Bronchial epithelial cell (primary cell): ENCODE measurements around the gene ADARB2. TPM values are rescaled to one million over a fixed set of nuclear protein-coding genes. Genes with fewer than 3 reads are reported as not detected.

Experiments used
- DNase-seq: peaks from one replicate; pipeline ENCODE4 v3.0.0-alpha.2; 2010; ENCODE audit warnings: low read depth
- FAIRE-seq: peaks from 2 replicates; lab custom pipeline; 2011; peaks lifted over from hg19 to GRCh38; lab: Jason Lieb, UNC
- H3K27me3 ChIP-seq: 2 replicates; pipeline ENCODE4 v1.5.1; 2011; ENCODE audit warnings: low read length; ENCODE audit not compliant: control insufficient read depth, insufficient read depth
- H3K36me3 ChIP-seq: 2 replicates; pipeline ENCODE4 v1.5.1; 2011; ENCODE audit warnings: low read length; ENCODE audit not compliant: control insufficient read depth, insufficient read depth
- H3K4me3 ChIP-seq: 2 replicates; pipeline ENCODE4 v1.5.1; 2011; ENCODE audit warnings: mild to moderate bottlenecking, low read depth, low read length, control low read depth
- CTCF ChIP-seq: IDR thresholded peaks from 2 replicates; pipeline ENCODE4 v1.5.1; 2011; ENCODE audit warnings: mild to moderate bottlenecking, moderate library complexity, low read length, control low read depth, inconsistent platforms; ENCODE audit not compliant: insufficient read depth, severe bottlenecking
- total RNA-seq: library from RNA; depleted of rRNA; stranded (reverse); fragments of >200 nt; gene quantifications from 2 replicates; pipeline ENCODE4 v1.2.1, GENCODE V29; 2014

Gene ADARB2
- total RNA-seq, 1 donor from 2014 or later: not detected

GRCh38 chr10:1605121-1605520 is 132.2 kb downstream of the ADARB2 start:
- DNase-seq (no peak), FAIRE-seq (no peak)
- Histone ChIP-seq H3K4me3 (no peak overlapping the region), H3K27me3 (no peaks in the 10 kb centered on the region), H3K36me3 (no peaks in the 10 kb centered on the region)
- no peak for TF ChIP-seq CTCF

- no peaks in the 10 kb centered on the region for H3K36me3 ChIP-seq
- TF ChIP-seq CTCF: no peak
- H3K27me3 ChIP-seq: no peaks in the 10 kb centered on the region
- no peak overlapping the region for H3K4me3 ChIP-seq
- no peak for FAIRE-seq
- DNase-seq: no peak
Measured at GRCh38 chr10:1604246-1604645, 133.1 kb downstream of the ADARB2 start.

- no peaks in the 10 kb centered on the region for H3K36me3 ChIP-seq
- TF ChIP-seq CTCF: no peak
- no peaks in the 10 kb centered on the region for H3K27me3 ChIP-seq
- FAIRE-seq (no peak), DNase-seq (no peak)
- no peak overlapping the region for H3K4me3 ChIP-seq
Measured at GRCh38 chr10:1603181-1603580, 134.1 kb downstream of the ADARB2 start.

GRCh38 chr10:1602037-1602484 is 135.3 kb downstream of the ADARB2 start:
- Histone ChIP-seq H3K27me3 (no peaks in the 10 kb centered on the region), H3K4me3 (no peak overlapping the region), H3K36me3 (no peaks in the 10 kb centered on the region)
- FAIRE-seq (no peak), DNase-seq (no peak)
- no peak for TF ChIP-seq CTCF

GRCh38 chr10:1601406-1601805 is 135.9 kb downstream of the ADARB2 start:
- DNase-seq: peak; percentile 30
- H3K4me3 ChIP-seq: no peak overlapping the region
- no peak for FAIRE-seq
- TF ChIP-seq CTCF: no peak
- H3K36me3 ChIP-seq: no peaks in the 10 kb centered on the region
- H3K27me3 ChIP-seq: no peaks in the 10 kb centered on the region

GRCh38 chr10:1600861-1601260 is 136.5 kb downstream of the ADARB2 start:
- TF ChIP-seq CTCF: no peak
- Histone ChIP-seq H3K4me3 (no peak overlapping the region), H3K36me3 (no peaks in the 10 kb centered on the region), H3K27me3 (no peaks in the 10 kb centered on the region)
- DNase-seq: peak; percentile 94
- peak; percentile 91 for FAIRE-seq
